A673 (cell line): ENCODE data around the gene PLD4. TPM values are rescaled to one million over a fixed set of nuclear protein-coding genes. Genes with fewer than 3 reads are reported as not detected.

ENCODE experiments used
- total RNA-seq: library from RNA; stranded (reverse); gene quantifications from 2 replicates; pipeline ENCODE4 v1.2.3, GENCODE V29; 2021

The PLD4 gene
- total RNA-seq, 1 experiment from 2014 or later, result not detected

Other genes starting within 250 kb of the PLD4 start
- gene INF2, start 235.3 kb upstream of the PLD4 start, total RNA-seq, result 70.9 and 74.2 TPM in 2 replicates
- gene ADSS1, start 200.7 kb upstream of the PLD4 start, total RNA-seq, result 0.37 and 0.52 TPM in 2 replicates
- gene SIVA1, start 171.7 kb upstream of the PLD4 start, total RNA-seq, result 79.6 and 83.0 TPM in 2 replicates
- gene AKT1, start 129.1 kb upstream of the PLD4 start, total RNA-seq, result 123 and 142 TPM in 2 replicates
- gene ZBTB42, start 123.8 kb upstream of the PLD4 start, total RNA-seq, result 1.4 and 2.1 TPM in 2 replicates
- gene CEP170B, start 59.6 kb upstream of the PLD4 start, total RNA-seq, result 20.8 and 22.6 TPM in 2 replicates
- gene AHNAK2, start 53.5 kb downstream of the PLD4 start, total RNA-seq, result 0.56 and 0.59 TPM in 2 replicates
- 14.3 and 14.6 TPM in 2 replicates for gene CLBA1, start 60.9 kb downstream of the PLD4 start, total RNA-seq
- 49.7 and 51.1 TPM in 2 replicates for gene CDCA4, start 96.2 kb downstream of the PLD4 start, total RNA-seq
- gene GPR132, start 140.6 kb downstream of the PLD4 start, total RNA-seq, result not detected in 2 replicates
- 14.3 and 17.3 TPM in 2 replicates for gene JAG2, start 243.9 kb downstream of the PLD4 start, total RNA-seq